Liver (tissue), 3 donors: Measurements from ENCODE around the gene IL21R.

Experiments
- FOXA2 ChIP-seq: IDR thresholded peaks from 2 replicates; pipeline ENCODE4 v1.6.1; 2016; ENCODE audit warnings: antibody characterized with exemption
- GABPA ChIP-seq, 2 donors: IDR thresholded peaks in 1 of 2; conservative IDR thresholded peaks in 1 of 2; 2 replicates each; pipeline ENCODE4 v1.6.1; 2016; ENCODE audit warnings: antibody characterized with exemption in 2 of 2, mild to moderate bottlenecking in 1 of 2, moderate library complexity in 1 of 2
- HNF4G ChIP-seq: IDR thresholded peaks from 2 replicates; pipeline ENCODE4 v1.6.1; 2016; ENCODE audit warnings: antibody characterized with exemption
- JUND ChIP-seq, 2 donors: IDR thresholded peaks; 2 replicates each; pipeline ENCODE4 v1.6.1; 2016; ENCODE audit warnings: antibody characterized with exemption in 2 of 2
- RAD21 ChIP-seq, 2 donors: IDR thresholded peaks; 2 replicates each; pipeline ENCODE4 v1.6.1; 2016; ENCODE audit warnings: antibody characterized with exemption in 2 of 2, mild to moderate bottlenecking in 2 of 2
- SP1 ChIP-seq: IDR thresholded peaks from 2 replicates; pipeline ENCODE4 v1.6.1; 2018; ENCODE audit warnings: antibody characterized with exemption, mild to moderate bottlenecking
- TAF1 ChIP-seq: conservative IDR thresholded peaks from 2 replicates; pipeline ENCODE4 v1.6.1; 2016; ENCODE audit warnings: antibody characterized with exemption, mild to moderate bottlenecking
- YY1 ChIP-seq: IDR thresholded peaks from 2 replicates; pipeline ENCODE4 v1.6.1; 2016; ENCODE audit warnings: antibody characterized with exemption, mild to moderate bottlenecking
- TF ChIP-seq, protein P1 (sequence below): IDR thresholded peaks from 2 replicates; pipeline ENCODE4 v1.6.1; 2016; ENCODE audit warnings: antibody characterized with exemption
- TF ChIP-seq, protein P2 (sequence below): fragments of 150-350 bp; IDR thresholded peaks from 2 replicates; pipeline ENCODE4 v1.5.1; 2017; ENCODE audit warnings: improper control_type of control experiment, low read depth, low read length; ENCODE audit not compliant: missing input control
- TF ChIP-seq, protein P3 (sequence below): IDR thresholded peaks from 2 replicates; pipeline ENCODE4 v1.6.1; 2016; ENCODE audit warnings: antibody characterized with exemption
- TF ChIP-seq, protein P4 (sequence below): IDR thresholded peaks from 2 replicates; pipeline ENCODE4 v1.6.1; 2016; ENCODE audit warnings: antibody characterized with exemption, mild to moderate bottlenecking
- TF ChIP-seq, protein P5 (sequence below): IDR thresholded peaks from 2 replicates; pipeline ENCODE4 v1.6.1; 2016; ENCODE audit warnings: antibody characterized with exemption
- donor health status: healthy.
- donor health status: healthy.

DNA sequence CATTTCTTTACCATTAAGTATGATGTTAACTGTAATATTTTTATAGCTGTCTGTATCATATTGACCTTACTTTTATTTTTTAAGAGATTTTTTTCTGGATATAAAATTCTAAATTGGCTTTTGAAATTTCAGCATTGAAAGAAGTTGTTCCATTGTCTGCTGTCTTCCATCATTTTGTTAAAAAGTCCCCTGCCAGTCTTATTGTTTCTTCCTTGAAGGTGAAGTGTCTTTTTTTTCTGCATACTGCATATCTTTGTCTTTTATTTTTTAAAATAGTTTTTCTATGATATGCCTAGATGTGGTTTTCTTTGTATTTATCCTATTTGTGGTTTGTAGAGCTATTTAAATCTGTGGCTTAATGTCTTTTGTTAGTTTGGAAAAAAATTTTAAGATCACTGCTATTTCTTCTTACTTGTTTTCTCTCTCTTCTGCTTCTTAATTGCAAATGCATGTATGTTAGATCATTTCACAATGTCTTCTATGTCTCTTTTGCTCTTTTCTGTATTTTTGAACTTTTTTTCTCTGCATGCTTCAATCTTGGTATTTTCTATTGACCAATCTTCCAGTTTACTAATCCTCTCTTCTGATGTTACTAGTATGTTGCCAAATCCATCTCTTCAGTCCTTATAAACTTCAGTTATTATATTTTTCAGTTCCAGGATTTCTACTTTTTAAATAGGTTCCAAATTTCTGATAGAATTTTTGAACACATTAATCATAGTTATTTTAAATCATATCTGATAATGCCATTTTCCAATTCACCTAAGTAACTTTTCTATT is 20.2 kb downstream of the IL21R start:
- TF ChIP-seq, protein P1, sequence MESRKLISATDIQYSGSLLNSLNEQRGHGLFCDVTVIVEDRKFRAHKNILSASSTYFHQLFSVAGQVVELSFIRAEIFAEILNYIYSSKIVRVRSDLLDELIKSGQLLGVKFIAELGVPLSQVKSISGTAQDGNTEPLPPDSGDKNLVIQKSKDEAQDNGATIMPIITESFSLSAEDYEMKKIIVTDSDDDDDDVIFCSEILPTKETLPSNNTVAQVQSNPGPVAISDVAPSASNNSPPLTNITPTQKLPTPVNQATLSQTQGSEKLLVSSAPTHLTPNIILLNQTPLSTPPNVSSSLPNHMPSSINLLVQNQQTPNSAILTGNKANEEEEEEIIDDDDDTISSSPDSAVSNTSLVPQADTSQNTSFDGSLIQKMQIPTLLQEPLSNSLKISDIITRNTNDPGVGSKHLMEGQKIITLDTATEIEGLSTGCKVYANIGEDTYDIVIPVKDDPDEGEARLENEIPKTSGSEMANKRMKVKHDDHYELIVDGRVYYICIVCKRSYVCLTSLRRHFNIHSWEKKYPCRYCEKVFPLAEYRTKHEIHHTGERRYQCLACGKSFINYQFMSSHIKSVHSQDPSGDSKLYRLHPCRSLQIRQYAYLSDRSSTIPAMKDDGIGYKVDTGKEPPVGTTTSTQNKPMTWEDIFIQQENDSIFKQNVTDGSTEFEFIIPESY: no peak
- TF ChIP-seq, protein P2, sequence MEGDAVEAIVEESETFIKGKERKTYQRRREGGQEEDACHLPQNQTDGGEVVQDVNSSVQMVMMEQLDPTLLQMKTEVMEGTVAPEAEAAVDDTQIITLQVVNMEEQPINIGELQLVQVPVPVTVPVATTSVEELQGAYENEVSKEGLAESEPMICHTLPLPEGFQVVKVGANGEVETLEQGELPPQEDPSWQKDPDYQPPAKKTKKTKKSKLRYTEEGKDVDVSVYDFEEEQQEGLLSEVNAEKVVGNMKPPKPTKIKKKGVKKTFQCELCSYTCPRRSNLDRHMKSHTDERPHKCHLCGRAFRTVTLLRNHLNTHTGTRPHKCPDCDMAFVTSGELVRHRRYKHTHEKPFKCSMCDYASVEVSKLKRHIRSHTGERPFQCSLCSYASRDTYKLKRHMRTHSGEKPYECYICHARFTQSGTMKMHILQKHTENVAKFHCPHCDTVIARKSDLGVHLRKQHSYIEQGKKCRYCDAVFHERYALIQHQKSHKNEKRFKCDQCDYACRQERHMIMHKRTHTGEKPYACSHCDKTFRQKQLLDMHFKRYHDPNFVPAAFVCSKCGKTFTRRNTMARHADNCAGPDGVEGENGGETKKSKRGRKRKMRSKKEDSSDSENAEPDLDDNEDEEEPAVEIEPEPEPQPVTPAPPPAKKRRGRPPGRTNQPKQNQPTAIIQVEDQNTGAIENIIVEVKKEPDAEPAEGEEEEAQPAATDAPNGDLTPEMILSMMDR: no peak
- no peak for TF ChIP-seq JUND (IDR thresholded peaks at IDR 0.05)
- TF ChIP-seq, protein P3, sequence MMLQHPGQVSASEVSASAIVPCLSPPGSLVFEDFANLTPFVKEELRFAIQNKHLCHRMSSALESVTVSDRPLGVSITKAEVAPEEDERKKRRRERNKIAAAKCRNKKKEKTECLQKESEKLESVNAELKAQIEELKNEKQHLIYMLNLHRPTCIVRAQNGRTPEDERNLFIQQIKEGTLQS: no peak
- TF ChIP-seq RAD21 (IDR thresholded peaks at IDR 0.05): no peak
- no peak for TF ChIP-seq FOXA2
- TF ChIP-seq, protein P4, sequence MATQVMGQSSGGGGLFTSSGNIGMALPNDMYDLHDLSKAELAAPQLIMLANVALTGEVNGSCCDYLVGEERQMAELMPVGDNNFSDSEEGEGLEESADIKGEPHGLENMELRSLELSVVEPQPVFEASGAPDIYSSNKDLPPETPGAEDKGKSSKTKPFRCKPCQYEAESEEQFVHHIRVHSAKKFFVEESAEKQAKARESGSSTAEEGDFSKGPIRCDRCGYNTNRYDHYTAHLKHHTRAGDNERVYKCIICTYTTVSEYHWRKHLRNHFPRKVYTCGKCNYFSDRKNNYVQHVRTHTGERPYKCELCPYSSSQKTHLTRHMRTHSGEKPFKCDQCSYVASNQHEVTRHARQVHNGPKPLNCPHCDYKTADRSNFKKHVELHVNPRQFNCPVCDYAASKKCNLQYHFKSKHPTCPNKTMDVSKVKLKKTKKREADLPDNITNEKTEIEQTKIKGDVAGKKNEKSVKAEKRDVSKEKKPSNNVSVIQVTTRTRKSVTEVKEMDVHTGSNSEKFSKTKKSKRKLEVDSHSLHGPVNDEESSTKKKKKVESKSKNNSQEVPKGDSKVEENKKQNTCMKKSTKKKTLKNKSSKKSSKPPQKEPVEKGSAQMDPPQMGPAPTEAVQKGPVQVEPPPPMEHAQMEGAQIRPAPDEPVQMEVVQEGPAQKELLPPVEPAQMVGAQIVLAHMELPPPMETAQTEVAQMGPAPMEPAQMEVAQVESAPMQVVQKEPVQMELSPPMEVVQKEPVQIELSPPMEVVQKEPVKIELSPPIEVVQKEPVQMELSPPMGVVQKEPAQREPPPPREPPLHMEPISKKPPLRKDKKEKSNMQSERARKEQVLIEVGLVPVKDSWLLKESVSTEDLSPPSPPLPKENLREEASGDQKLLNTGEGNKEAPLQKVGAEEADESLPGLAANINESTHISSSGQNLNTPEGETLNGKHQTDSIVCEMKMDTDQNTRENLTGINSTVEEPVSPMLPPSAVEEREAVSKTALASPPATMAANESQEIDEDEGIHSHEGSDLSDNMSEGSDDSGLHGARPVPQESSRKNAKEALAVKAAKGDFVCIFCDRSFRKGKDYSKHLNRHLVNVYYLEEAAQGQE: no peak
- no peak for TF ChIP-seq SP1
- no peak for TF ChIP-seq TAF1
- no peak for TF ChIP-seq YY1
- no peak for TF ChIP-seq GABPA (IDR thresholded peaks at IDR 0.05 in 1 of 2, conservative IDR thresholded peaks at IDR 0.05 in 1 of 2)
- TF ChIP-seq, protein P5, sequence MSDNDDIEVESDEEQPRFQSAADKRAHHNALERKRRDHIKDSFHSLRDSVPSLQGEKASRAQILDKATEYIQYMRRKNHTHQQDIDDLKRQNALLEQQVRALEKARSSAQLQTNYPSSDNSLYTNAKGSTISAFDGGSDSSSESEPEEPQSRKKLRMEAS: no peak
- TF ChIP-seq HNF4G: no peak
